Bronchial epithelial cell (primary cell): Measurements from ENCODE around the gene SEMA4D. TPM values are rescaled to one million over a fixed set of nuclear protein-coding genes. Genes with fewer than 3 reads are reported as not detected.

Experiments used
- DNase-seq: peaks from one replicate; pipeline ENCODE4 v3.0.0-alpha.2; 2010; ENCODE audit warnings: low read depth
- FAIRE-seq: peaks from 2 replicates; lab custom pipeline; 2011; peaks lifted over from hg19 to GRCh38; lab: Jason Lieb, UNC
- H3K27me3 ChIP-seq: 2 replicates; pipeline ENCODE4 v1.5.1; 2011; ENCODE audit warnings: low read length; ENCODE audit not compliant: control insufficient read depth, insufficient read depth
- H3K36me3 ChIP-seq: 2 replicates; pipeline ENCODE4 v1.5.1; 2011; ENCODE audit warnings: low read length; ENCODE audit not compliant: control insufficient read depth, insufficient read depth
- H3K4me3 ChIP-seq: 2 replicates; pipeline ENCODE4 v1.5.1; 2011; ENCODE audit warnings: mild to moderate bottlenecking, low read depth, low read length, control low read depth
- CTCF ChIP-seq: IDR thresholded peaks from 2 replicates; pipeline ENCODE4 v1.5.1; 2011; ENCODE audit warnings: mild to moderate bottlenecking, moderate library complexity, low read length, control low read depth, inconsistent platforms; ENCODE audit not compliant: insufficient read depth, severe bottlenecking
- total RNA-seq: library from RNA; depleted of rRNA; stranded (reverse); fragments of >200 nt; gene quantifications from 2 replicates; pipeline ENCODE4 v1.2.1, GENCODE V29; 2014

SEMA4D gene
- total RNA-seq, 1 donor from 2014 or later: 1.8 TPM

- H3K36me3 ChIP-seq: no peaks in the 10 kb centered on the region
- no peak for FAIRE-seq
- no peak for TF ChIP-seq CTCF
- no peak overlapping the region for H3K4me3 ChIP-seq
- H3K27me3 ChIP-seq: no peaks in the 10 kb centered on the region
- no peak for DNase-seq
Measured at GRCh38 chr9:89391585-89391984, 106.3 kb downstream of the SEMA4D start.

- no peak overlapping the region for H3K4me3 ChIP-seq
- no peak for TF ChIP-seq CTCF
- DNase-seq (no peak), FAIRE-seq (peak; percentile 32)
- H3K27me3 ChIP-seq: no peaks in the 10 kb centered on the region
- no peaks in the 10 kb centered on the region for H3K36me3 ChIP-seq
Measured at GRCh38 chr9:89390578-89391116, 107.3 kb downstream of the SEMA4D start.

- no peaks in the 10 kb centered on the region for H3K27me3 ChIP-seq
- no peak for FAIRE-seq
- TF ChIP-seq CTCF: no peak
- H3K4me3 ChIP-seq: no peak overlapping the region
- no peak for DNase-seq
- H3K36me3 ChIP-seq: no peaks in the 10 kb centered on the region
Measured at GRCh38 chr9:89390068-89390555, 107.8 kb downstream of the SEMA4D start.

GRCh38 chr9:89388868-89389177 is 109.1 kb downstream of the SEMA4D start:
- Histone ChIP-seq H3K4me3 (no peak overlapping the region), H3K36me3 (no peaks in the 10 kb centered on the region), H3K27me3 (no peaks in the 10 kb centered on the region)
- TF ChIP-seq CTCF: no peak
- DNase-seq (no peak), FAIRE-seq (no peak)

- no peak for TF ChIP-seq CTCF
- no peak overlapping the region for H3K4me3 ChIP-seq
- no peaks in the 10 kb centered on the region for H3K27me3 ChIP-seq
- DNase-seq (peak; percentile 80), FAIRE-seq (peak; percentile 7)
- no peaks in the 10 kb centered on the region for H3K36me3 ChIP-seq
Measured at GRCh38 chr9:89388084-89388867, 109.6 kb downstream of the SEMA4D start.
